ENCODE data around the gene NR3C2. TPM values are rescaled to one million over a fixed set of nuclear protein-coding genes. Genes with fewer than 3 reads are reported as not detected.

The NR3C2 gene
- total RNA-seq, 2 experiments from 2014 or later = 2.0 to 5.2 TPM

DNA sequence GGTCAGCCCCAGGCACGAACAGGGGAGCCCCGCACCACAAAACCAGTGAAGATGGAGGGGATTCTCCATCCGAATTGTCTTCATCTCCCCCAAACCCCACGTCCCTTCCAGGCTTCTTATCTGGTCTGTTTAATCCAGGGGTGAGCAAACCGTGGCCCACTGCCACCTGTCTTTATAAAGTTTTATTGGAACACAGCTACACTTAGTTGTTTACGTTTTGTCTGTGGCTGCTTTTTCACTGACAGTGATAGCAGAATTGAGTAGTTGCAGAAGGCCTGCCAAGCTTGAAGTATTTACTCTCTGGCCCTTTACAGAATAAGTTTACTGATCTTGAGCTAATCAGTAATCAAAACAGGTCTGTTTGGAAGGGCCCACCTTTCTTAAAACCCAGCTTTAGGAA, 386.4 kb downstream of the NR3C2 start:
- intact Hi-C loops (cut with micrococcal nuclease; ENCODE audit: unreplicated experiment) = loop anchor here (2.0 to 10.0 kb wide), 3 partner anchors 387 to 1209 kb away; partner anchors contain the start of gene NR3C2
- Histone ChIP-seq H3K4me3 (ENCODE audit: low read depth, low read length, poor library complexity, severe bottlenecking) (no peak overlapping the region), H3K4me1 (ENCODE audit: insufficient read depth, low read length, poor library complexity, severe bottlenecking) (peaks cover 83% of the 10 kb centered on the region), H2AFZ (ENCODE audit: low read length) (peak overlapping the region; percentile 54; the same call in 1 of the 2 replicates), H3K27ac (ENCODE audit: low read depth, low read length, poor library complexity, severe bottlenecking) (peak overlapping the region; percentile 27), H3K4me2 (ENCODE audit: low read length) (peak overlapping the region; percentile 5; the same call in 1 of the 2 replicates), H4K20me1 (ENCODE audit: insufficient read depth, low read length) (no peaks in the 10 kb centered on the region), H3K9me3 (ENCODE audit: low read length) (no peaks in the 10 kb centered on the region), H3K36me3 (ENCODE audit: insufficient read depth, low read length) (no peaks in the 10 kb centered on the region), H3K79me2 (ENCODE audit: insufficient read depth, low read depth, low read length) (no peaks in the 10 kb centered on the region), H3K9me2 (ENCODE audit: insufficient read depth, low read length) (no peaks in the 10 kb centered on the region)
- POLR2A ChIA-PET = interaction anchor here (1.1 to 2.0 kb wide), 2 partner anchors 10 to 419 kb away, joined by 3 to 4 read pairs; no protein-coding TSS in a partner anchor
- TF ChIP-seq, protein P1, sequence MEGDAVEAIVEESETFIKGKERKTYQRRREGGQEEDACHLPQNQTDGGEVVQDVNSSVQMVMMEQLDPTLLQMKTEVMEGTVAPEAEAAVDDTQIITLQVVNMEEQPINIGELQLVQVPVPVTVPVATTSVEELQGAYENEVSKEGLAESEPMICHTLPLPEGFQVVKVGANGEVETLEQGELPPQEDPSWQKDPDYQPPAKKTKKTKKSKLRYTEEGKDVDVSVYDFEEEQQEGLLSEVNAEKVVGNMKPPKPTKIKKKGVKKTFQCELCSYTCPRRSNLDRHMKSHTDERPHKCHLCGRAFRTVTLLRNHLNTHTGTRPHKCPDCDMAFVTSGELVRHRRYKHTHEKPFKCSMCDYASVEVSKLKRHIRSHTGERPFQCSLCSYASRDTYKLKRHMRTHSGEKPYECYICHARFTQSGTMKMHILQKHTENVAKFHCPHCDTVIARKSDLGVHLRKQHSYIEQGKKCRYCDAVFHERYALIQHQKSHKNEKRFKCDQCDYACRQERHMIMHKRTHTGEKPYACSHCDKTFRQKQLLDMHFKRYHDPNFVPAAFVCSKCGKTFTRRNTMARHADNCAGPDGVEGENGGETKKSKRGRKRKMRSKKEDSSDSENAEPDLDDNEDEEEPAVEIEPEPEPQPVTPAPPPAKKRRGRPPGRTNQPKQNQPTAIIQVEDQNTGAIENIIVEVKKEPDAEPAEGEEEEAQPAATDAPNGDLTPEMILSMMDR (conservative IDR thresholded peaks at IDR 0.05; ENCODE audit: low read length) = no peak
- no peak for TF ChIP-seq EZH2phosphoT487 (IDR thresholded peaks at IDR 0.05; ENCODE audit: borderline replicate concordance, low read depth, low read length)
- CTCF ChIA-PET (ENCODE audit: unreplicated experiment) = interaction anchor here (1.7 kb wide), 1 partner anchor 11 kb away, joined by 8 read pairs; no protein-coding TSS in a partner anchor
- no peak for DNase-seq (ENCODE audit: low spot score)
- BruUV-seq (replicated peaks) = no TSS peak

GRCh38 chr4:148054275-148054674, 387.9 kb downstream of the NR3C2 start:
- ChIA-PET CTCF (ENCODE audit: unreplicated experiment) (interaction anchor here (1.5 kb wide), 1 partner anchor 12 kb away, joined by 3 read pairs; no protein-coding TSS in a partner anchor), POLR2A (interaction anchor here (2.0 kb wide), 1 partner anchor 8 kb away, joined by 4 read pairs; no protein-coding TSS in a partner anchor)
- no peaks in the 10 kb centered on the region for H4K20me1 ChIP-seq (ENCODE audit: insufficient read depth, low read length)
- intact Hi-C loops (cut with micrococcal nuclease; ENCODE audit: unreplicated experiment) = loop anchor here (10.0 kb wide), 1 partner anchor 1211 kb away; no protein-coding TSS in a partner anchor
- H3K4me1 ChIP-seq (ENCODE audit: insufficient read depth, low read length, poor library complexity, severe bottlenecking) = peaks cover 76% of the 10 kb centered on the region
- H3K9me3 ChIP-seq (ENCODE audit: low read length) = no peaks in the 10 kb centered on the region
- H3K4me3 ChIP-seq (ENCODE audit: low read depth, low read length, poor library complexity, severe bottlenecking) = peak overlapping the region; percentile 30
- peak; percentile 62 for DNase-seq (ENCODE audit: low spot score)
- no peaks in the 10 kb centered on the region for H3K36me3 ChIP-seq (ENCODE audit: insufficient read depth, low read length)
- no peaks in the 10 kb centered on the region for H3K79me2 ChIP-seq (ENCODE audit: insufficient read depth, low read depth, low read length)
- peak overlapping the region; percentile 81 for H2AFZ ChIP-seq (ENCODE audit: low read length)
- no peaks in the 10 kb centered on the region for H3K9me2 ChIP-seq (ENCODE audit: insufficient read depth, low read length)
- BruUV-seq (replicated peaks) = no TSS peak
- H3K27ac ChIP-seq (ENCODE audit: low read depth, low read length, poor library complexity, severe bottlenecking) = peak overlapping the region; percentile 65
- TF ChIP-seq, protein P1 (conservative IDR thresholded peaks at IDR 0.05; ENCODE audit: low read length) = peak; percentile 22; the same call in 1 of the 2 replicates
- no peak for TF ChIP-seq EZH2phosphoT487 (IDR thresholded peaks at IDR 0.05; ENCODE audit: borderline replicate concordance, low read depth, low read length)
- peak overlapping the region; percentile 52 for H3K4me2 ChIP-seq (ENCODE audit: low read length)

Data from OCI-LY7 (cell line).